Measurements from ENCODE around the gene KCTD19.

Gene KCTD19

GRCh38 chr16:67283826-67284555, 42.5 kb downstream of the KCTD19 start:
- peaks cover 13% of the 10 kb centered on the region; the same call in 1 of the 2 replicates for H3K36me3 ChIP-seq (ENCODE audit: insufficient read depth, low read length)
- H3K4me1 ChIP-seq (ENCODE audit: control insufficient read depth, insufficient read depth, low read length, unreplicated experiment) = peaks cover 11% of the 10 kb centered on the region
- H3K4me3 ChIP-seq (ENCODE audit: low read depth, low read length) = no peak overlapping the region
- H3K27me3 ChIP-seq (ENCODE audit: insufficient read depth, low read length) = no peaks in the 10 kb centered on the region
- peaks cover 13% of the 10 kb centered on the region for H3K79me2 ChIP-seq (ENCODE audit: control insufficient read depth, insufficient read depth, low read length, unreplicated experiment)
- H2AFZ ChIP-seq (ENCODE audit: low read length, unreplicated experiment) = no peak overlapping the region
- H3K27ac ChIP-seq (ENCODE audit: low read depth, low read length) = no peak overlapping the region

- peaks cover 14% of the 10 kb centered on the region for H3K4me1 ChIP-seq (ENCODE audit: control insufficient read depth, insufficient read depth, low read length, unreplicated experiment)
Measured at GRCh38 chr16:67283039-67283825, 43.3 kb downstream of the KCTD19 start.

GRCh38 chr16:67282447-67282805, 44.1 kb downstream of the KCTD19 start:
- no peaks in the 10 kb centered on the region for H3K27me3 ChIP-seq (ENCODE audit: insufficient read depth, low read length)
- H3K36me3 ChIP-seq (ENCODE audit: insufficient read depth, low read length) = peaks cover 13% of the 10 kb centered on the region; the same call in 1 of the 2 replicates
- no peak overlapping the region for H3K4me3 ChIP-seq (ENCODE audit: low read depth, low read length)
- no peak overlapping the region for H3K27ac ChIP-seq (ENCODE audit: low read depth, low read length)
- peaks cover 22% of the 10 kb centered on the region for H3K4me1 ChIP-seq (ENCODE audit: control insufficient read depth, insufficient read depth, low read length, unreplicated experiment)
- H3K79me2 ChIP-seq (ENCODE audit: control insufficient read depth, insufficient read depth, low read length, unreplicated experiment) = peaks cover 13% of the 10 kb centered on the region
- no peak overlapping the region for H2AFZ ChIP-seq (ENCODE audit: low read length, unreplicated experiment)

More at GRCh38 chr16:67283039-67283825, 43.3 kb downstream of the KCTD19 start:
- H3K4me3 ChIP-seq (ENCODE audit: low read depth, low read length) = no peak overlapping the region
- H3K36me3 ChIP-seq (ENCODE audit: insufficient read depth, low read length) = peaks cover 13% of the 10 kb centered on the region; the same call in 1 of the 2 replicates
- peaks cover 13% of the 10 kb centered on the region for H3K79me2 ChIP-seq (ENCODE audit: control insufficient read depth, insufficient read depth, low read length, unreplicated experiment)
- H3K27me3 ChIP-seq (ENCODE audit: insufficient read depth, low read length) = no peaks in the 10 kb centered on the region
- H3K27ac ChIP-seq (ENCODE audit: low read depth, low read length) = no peak overlapping the region
- no peak overlapping the region for H2AFZ ChIP-seq (ENCODE audit: low read length, unreplicated experiment)

- H3K36me3 ChIP-seq (ENCODE audit: insufficient read depth, low read length) = peaks cover 13% of the 10 kb centered on the region; the same call in 1 of the 2 replicates
- no peaks in the 10 kb centered on the region for H3K27me3 ChIP-seq (ENCODE audit: insufficient read depth, low read length)
- H3K4me3 ChIP-seq (ENCODE audit: low read depth, low read length) = no peak overlapping the region
- peaks cover 26% of the 10 kb centered on the region for H3K4me1 ChIP-seq (ENCODE audit: control insufficient read depth, insufficient read depth, low read length, unreplicated experiment)
- H3K79me2 ChIP-seq (ENCODE audit: control insufficient read depth, insufficient read depth, low read length, unreplicated experiment) = peaks cover 13% of the 10 kb centered on the region
- no peak overlapping the region for H2AFZ ChIP-seq (ENCODE audit: low read length, unreplicated experiment)
- no peak overlapping the region for H3K27ac ChIP-seq (ENCODE audit: low read depth, low read length)
Measured at GRCh38 chr16:67281536-67282446, 44.8 kb downstream of the KCTD19 start.

- Histone ChIP-seq H3K27me3 (ENCODE audit: insufficient read depth, low read length) (no peaks in the 10 kb centered on the region), H3K4me3 (ENCODE audit: low read depth, low read length) (peak overlapping the region; percentile 85), H3K27ac (ENCODE audit: low read depth, low read length) (no peak overlapping the region), H3K4me1 (ENCODE audit: control insufficient read depth, insufficient read depth, low read length, unreplicated experiment) (peaks cover 32% of the 10 kb centered on the region), H2AFZ (ENCODE audit: low read length, unreplicated experiment) (no peak overlapping the region), H3K36me3 (ENCODE audit: insufficient read depth, low read length) (peaks cover 17% of the 10 kb centered on the region; the same call in 1 of the 2 replicates), H3K79me2 (ENCODE audit: control insufficient read depth, insufficient read depth, low read length, unreplicated experiment) (peaks cover 23% of the 10 kb centered on the region)
Measured at GRCh38 chr16:67280090-67281015, 46.2 kb downstream of the KCTD19 start.

GRCh38 chr16:67279296-67280089, 47.0 kb downstream of the KCTD19 start, which contains the start of gene PLEKHG4:
TSS of gene PLEKHG4 (plus strand) at chr16:67279532. CDS start at chr16:67280045, 513 bp downstream.
- H3K27ac ChIP-seq (ENCODE audit: low read depth, low read length) = peak within 1 kb of the TSS; percentile 95

GRCh38 chr16:67278773-67279295, 47.7 kb downstream of the KCTD19 start:
- H3K4me1 ChIP-seq (ENCODE audit: control insufficient read depth, insufficient read depth, low read length, unreplicated experiment) = peaks cover 35% of the 10 kb centered on the region
- H3K27me3 ChIP-seq (ENCODE audit: insufficient read depth, low read length) = no peaks in the 10 kb centered on the region
- H3K36me3 ChIP-seq (ENCODE audit: insufficient read depth, low read length) = peaks cover 13% of the 10 kb centered on the region; the same call in 1 of the 2 replicates
- peak overlapping the region; percentile 95 for H3K27ac ChIP-seq (ENCODE audit: low read depth, low read length)
- peaks cover 26% of the 10 kb centered on the region for H3K79me2 ChIP-seq (ENCODE audit: control insufficient read depth, insufficient read depth, low read length, unreplicated experiment)
- peak overlapping the region; percentile 90 for H2AFZ ChIP-seq (ENCODE audit: low read length, unreplicated experiment)
- H3K4me3 ChIP-seq (ENCODE audit: low read depth, low read length) = peak overlapping the region; percentile 85

More at GRCh38 chr16:67279296-67280089, 47.0 kb downstream of the KCTD19 start, which contains the start of gene PLEKHG4:
- Histone ChIP-seq H3K79me2 (ENCODE audit: control insufficient read depth, insufficient read depth, low read length, unreplicated experiment) (peaks cover 26% of the 10 kb centered on the region), H3K4me1 (ENCODE audit: control insufficient read depth, insufficient read depth, low read length, unreplicated experiment) (peaks cover 35% of the 10 kb centered on the region), H3K27me3 (ENCODE audit: insufficient read depth, low read length) (no peaks in the 10 kb centered on the region), H2AFZ (ENCODE audit: low read length, unreplicated experiment) (peak within 1 kb of the TSS; percentile 90), H3K4me3 (ENCODE audit: low read depth, low read length) (peak within 1 kb of the TSS; percentile 85), H3K36me3 (ENCODE audit: insufficient read depth, low read length) (peaks cover 16% of the 10 kb centered on the region; the same call in 1 of the 2 replicates)

GRCh38 chr16:67277999-67278772, 48.4 kb downstream of the KCTD19 start:
- no peak overlapping the region for H2AFZ ChIP-seq (ENCODE audit: low read length, unreplicated experiment)
- H3K4me1 ChIP-seq (ENCODE audit: control insufficient read depth, insufficient read depth, low read length, unreplicated experiment) = peaks cover 35% of the 10 kb centered on the region
- peaks cover 26% of the 10 kb centered on the region for H3K79me2 ChIP-seq (ENCODE audit: control insufficient read depth, insufficient read depth, low read length, unreplicated experiment)
- peak overlapping the region; percentile 95 for H3K27ac ChIP-seq (ENCODE audit: low read depth, low read length)
- peak overlapping the region; percentile 85 for H3K4me3 ChIP-seq (ENCODE audit: low read depth, low read length)
- no peaks in the 10 kb centered on the region for H3K27me3 ChIP-seq (ENCODE audit: insufficient read depth, low read length)
- peaks cover 13% of the 10 kb centered on the region; the same call in 1 of the 2 replicates for H3K36me3 ChIP-seq (ENCODE audit: insufficient read depth, low read length)
